Measurements from ENCODE around the gene ZNF3. TPM values are rescaled to one million over a fixed set of nuclear protein-coding genes. Genes with fewer than 3 reads are reported as not detected.

ZNF3 gene
- total and polyA plus RNA-seq, 9 of the 15 experiments (the other 6 are each of a cell fraction or from before 2014, with no cell fraction given), result 30.0 to 64.9 (median 51.5) TPM

DNA sequence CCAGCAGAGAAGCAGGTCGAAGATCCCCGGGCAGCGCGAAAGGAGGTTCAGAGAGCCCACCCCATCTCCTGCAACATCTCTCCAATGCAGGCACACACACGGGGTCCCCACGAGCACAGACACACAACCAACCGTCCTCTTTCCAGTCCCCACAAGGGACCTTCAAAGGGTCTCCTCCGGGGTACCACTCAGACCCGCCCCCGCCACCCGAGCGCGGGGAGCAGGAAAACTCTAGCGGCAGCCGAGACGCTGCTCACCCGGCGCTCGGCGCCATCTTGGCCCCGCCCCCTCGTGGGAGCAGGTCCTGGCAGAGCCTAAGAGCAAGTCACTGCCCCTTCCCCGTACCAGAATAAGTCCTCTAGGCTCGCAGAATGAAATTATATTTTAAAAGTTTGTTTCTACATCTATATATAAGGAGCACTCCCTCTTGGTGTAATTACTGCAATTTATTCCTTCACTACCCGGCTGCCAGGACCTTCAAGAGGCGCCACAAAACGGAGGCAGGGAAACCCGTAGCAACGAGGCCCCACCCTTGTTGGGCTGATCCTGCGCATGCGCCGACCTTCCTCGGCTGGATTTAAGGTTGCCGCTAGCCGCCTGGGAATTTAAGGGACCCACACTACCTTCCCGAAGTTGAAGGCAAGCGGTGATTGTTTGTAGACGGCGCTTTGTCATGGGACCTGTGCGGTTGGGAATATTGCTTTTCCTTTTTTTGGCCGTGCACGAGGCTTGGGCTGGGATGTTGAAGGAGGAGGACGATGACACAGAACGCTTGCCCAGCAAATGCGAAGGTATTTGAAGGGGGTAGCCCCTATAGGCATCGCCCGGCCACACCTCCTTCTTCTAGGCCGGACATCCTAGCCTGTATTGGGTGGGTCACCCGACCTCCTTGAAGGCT, 37.8 kb upstream of the ZNF3 start, which contains the start of the genes CNPY4 and TAF6 (continued):
- TF ChIP-seq RNF2 (IDR thresholded peaks at IDR 0.05) (peak; percentile 63; the same call in 1 of the 2 replicates), ARNT (IDR thresholded peaks at IDR 0.05) (peak; percentile 22 to 98; a peak in 3 of 4 replicates), LEF1 (IDR thresholded peaks at IDR 0.05) (peak; percentile 56; the same call in 1 of the 2 replicates), HEY1 (CRISPR knock-in tag; IDR thresholded peaks at IDR 0.05; ENCODE audit: borderline replicate concordance) (0 out of 2 replicates have a peak, but pooled peaks have one; percentile 6), TARDBP (IDR thresholded peaks at IDR 0.05) (no peak), ZNF584 (CRISPR knock-in tag; IDR thresholded peaks at IDR 0.05; ENCODE audit: low read depth) (no peak), CHD1 (IDR thresholded peaks at IDR 0.05; ENCODE audit: low read length) (no peak), ZNF830 (CRISPR knock-in tag; IDR thresholded peaks at IDR 0.05) (0 out of 2 replicates have a peak, but pooled peaks have one; percentile 46), STAG1 (CRISPR knock-in tag; IDR thresholded peaks at IDR 0.05; ENCODE audit: borderline replicate concordance) (no peak), RAD51 (IDR thresholded peaks at IDR 0.05; ENCODE audit: borderline replicate concordance, low read depth) (peak; percentile 85), CBX3 (IDR thresholded peaks at IDR 0.05; ENCODE audit: borderline replicate concordance in 1 of 2, low read length in 2 of 2) (peak in 1 of 2 experiments; percentile 30; a peak in 1 of 3 replicates)
- TF ChIP-seq, protein P1, sequence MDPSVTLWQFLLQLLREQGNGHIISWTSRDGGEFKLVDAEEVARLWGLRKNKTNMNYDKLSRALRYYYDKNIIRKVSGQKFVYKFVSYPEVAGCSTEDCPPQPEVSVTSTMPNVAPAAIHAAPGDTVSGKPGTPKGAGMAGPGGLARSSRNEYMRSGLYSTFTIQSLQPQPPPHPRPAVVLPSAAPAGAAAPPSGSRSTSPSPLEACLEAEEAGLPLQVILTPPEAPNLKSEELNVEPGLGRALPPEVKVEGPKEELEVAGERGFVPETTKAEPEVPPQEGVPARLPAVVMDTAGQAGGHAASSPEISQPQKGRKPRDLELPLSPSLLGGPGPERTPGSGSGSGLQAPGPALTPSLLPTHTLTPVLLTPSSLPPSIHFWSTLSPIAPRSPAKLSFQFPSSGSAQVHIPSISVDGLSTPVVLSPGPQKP (CRISPR knock-in tag; IDR thresholded peaks at IDR 0.05), result no peak
- TF ChIP-seq, protein P2, sequence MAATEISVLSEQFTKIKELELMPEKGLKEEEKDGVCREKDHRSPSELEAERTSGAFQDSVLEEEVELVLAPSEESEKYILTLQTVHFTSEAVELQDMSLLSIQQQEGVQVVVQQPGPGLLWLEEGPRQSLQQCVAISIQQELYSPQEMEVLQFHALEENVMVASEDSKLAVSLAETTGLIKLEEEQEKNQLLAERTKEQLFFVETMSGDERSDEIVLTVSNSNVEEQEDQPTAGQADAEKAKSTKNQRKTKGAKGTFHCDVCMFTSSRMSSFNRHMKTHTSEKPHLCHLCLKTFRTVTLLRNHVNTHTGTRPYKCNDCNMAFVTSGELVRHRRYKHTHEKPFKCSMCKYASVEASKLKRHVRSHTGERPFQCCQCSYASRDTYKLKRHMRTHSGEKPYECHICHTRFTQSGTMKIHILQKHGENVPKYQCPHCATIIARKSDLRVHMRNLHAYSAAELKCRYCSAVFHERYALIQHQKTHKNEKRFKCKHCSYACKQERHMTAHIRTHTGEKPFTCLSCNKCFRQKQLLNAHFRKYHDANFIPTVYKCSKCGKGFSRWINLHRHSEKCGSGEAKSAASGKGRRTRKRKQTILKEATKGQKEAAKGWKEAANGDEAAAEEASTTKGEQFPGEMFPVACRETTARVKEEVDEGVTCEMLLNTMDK (IDR thresholded peaks at IDR 0.05; ENCODE audit: borderline replicate concordance, insufficient read depth, low read depth, low read length, poor library complexity, severe bottlenecking), result peak; percentile 16
- TF ChIP-seq, protein P3, sequence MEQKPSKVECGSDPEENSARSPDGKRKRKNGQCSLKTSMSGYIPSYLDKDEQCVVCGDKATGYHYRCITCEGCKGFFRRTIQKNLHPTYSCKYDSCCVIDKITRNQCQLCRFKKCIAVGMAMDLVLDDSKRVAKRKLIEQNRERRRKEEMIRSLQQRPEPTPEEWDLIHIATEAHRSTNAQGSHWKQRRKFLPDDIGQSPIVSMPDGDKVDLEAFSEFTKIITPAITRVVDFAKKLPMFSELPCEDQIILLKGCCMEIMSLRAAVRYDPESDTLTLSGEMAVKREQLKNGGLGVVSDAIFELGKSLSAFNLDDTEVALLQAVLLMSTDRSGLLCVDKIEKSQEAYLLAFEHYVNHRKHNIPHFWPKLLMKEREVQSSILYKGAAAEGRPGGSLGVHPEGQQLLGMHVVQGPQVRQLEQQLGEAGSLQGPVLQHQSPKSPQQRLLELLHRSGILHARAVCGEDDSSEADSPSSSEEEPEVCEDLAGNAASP (IDR thresholded peaks at IDR 0.05), result no peak
- TF ChIP-seq, protein P4, sequence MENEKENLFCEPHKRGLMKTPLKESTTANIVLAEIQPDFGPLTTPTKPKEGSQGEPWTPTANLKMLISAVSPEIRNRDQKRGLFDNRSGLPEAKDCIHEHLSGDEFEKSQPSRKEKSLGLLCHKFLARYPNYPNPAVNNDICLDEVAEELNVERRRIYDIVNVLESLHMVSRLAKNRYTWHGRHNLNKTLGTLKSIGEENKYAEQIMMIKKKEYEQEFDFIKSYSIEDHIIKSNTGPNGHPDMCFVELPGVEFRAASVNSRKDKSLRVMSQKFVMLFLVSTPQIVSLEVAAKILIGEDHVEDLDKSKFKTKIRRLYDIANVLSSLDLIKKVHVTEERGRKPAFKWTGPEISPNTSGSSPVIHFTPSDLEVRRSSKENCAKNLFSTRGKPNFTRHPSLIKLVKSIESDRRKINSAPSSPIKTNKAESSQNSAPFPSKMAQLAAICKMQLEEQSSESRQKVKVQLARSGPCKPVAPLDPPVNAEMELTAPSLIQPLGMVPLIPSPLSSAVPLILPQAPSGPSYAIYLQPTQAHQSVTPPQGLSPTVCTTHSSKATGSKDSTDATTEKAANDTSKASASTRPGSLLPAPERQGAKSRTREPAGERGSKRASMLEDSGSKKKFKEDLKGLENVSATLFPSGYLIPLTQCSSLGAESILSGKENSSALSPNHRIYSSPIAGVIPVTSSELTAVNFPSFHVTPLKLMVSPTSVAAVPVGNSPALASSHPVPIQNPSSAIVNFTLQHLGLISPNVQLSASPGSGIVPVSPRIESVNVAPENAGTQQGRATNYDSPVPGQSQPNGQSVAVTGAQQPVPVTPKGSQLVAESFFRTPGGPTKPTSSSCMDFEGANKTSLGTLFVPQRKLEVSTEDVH (IDR thresholded peaks at IDR 0.05; ENCODE audit: low read depth, partially characterized antibody), result peak; percentile 64
- TF ChIP-seq, protein P5, sequence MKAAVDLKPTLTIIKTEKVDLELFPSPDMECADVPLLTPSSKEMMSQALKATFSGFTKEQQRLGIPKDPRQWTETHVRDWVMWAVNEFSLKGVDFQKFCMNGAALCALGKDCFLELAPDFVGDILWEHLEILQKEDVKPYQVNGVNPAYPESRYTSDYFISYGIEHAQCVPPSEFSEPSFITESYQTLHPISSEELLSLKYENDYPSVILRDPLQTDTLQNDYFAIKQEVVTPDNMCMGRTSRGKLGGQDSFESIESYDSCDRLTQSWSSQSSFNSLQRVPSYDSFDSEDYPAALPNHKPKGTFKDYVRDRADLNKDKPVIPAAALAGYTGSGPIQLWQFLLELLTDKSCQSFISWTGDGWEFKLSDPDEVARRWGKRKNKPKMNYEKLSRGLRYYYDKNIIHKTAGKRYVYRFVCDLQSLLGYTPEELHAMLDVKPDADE (conservative IDR thresholded peaks at IDR 0.05; ENCODE audit: control insufficient read depth, low read depth, low read length), result peak; percentile 72; the same call in 1 of the 2 replicates
